Measurements from ENCODE around the gene SLC2A6. TPM values are rescaled to one million over a fixed set of nuclear protein-coding genes. Genes with fewer than 3 reads are reported as not detected.
A peak's percentile ranks its signal among the peaks of the same experiment; 100 is the strongest.

The SLC2A6 gene
- total and polyA plus RNA-seq, 2 donors from 2014 or later: 2.5 to 5.8 TPM

- intact Hi-C loops (cut with DNase I): no loop called here
- Histone ChIP-seq H3K27me3 (ENCODE audit: control insufficient read depth, insufficient read depth, low read length) (no peaks in the 10 kb centered on the region), H3K9ac (ENCODE audit: low read length in 3 of 3) (no peak overlapping the region), H3K4me3 (ENCODE audit: low read length in 3 of 3) (no peak overlapping the region), H3K4me1 (ENCODE audit: control insufficient read depth in 2 of 3, insufficient read depth in 2 of 3, low read depth in 1 of 3, low read length in 3 of 3) (no peaks in the 10 kb centered on the region), H3K36me3 (ENCODE audit: control insufficient read depth in 2 of 3, insufficient read depth in 3 of 3, low read length in 3 of 3) (no peaks in the 10 kb centered on the region), H3K9me3 (ENCODE audit: control insufficient read depth in 2 of 3, insufficient read depth in 1 of 3, low read length in 3 of 3) (no peaks in the 10 kb centered on the region), H3K27ac (ENCODE audit: low read depth in 2 of 2, low read length in 2 of 2) (no peak overlapping the region)
- DNase-seq (no peak), FAIRE-seq (no peak)
- no peak for TF ChIP-seq CTCF (IDR thresholded peaks at IDR 0.05; ENCODE audit: borderline replicate concordance, extremely low read depth, insufficient read depth)
Observed at GRCh38 chr9:133436681-133437080, 42.2 kb downstream of the SLC2A6 start.

GRCh38 chr9:133433351-133433843 is 45.5 kb downstream of the SLC2A6 start:
- no peak overlapping the region for H3K27ac ChIP-seq (ENCODE audit: low read depth in 2 of 2, low read length in 2 of 2)
- DNase-seq (no peak), FAIRE-seq (no peak)
- no peak overlapping the region for H3K9ac ChIP-seq (ENCODE audit: low read length in 3 of 3)
- no peak overlapping the region for H3K4me3 ChIP-seq (ENCODE audit: low read length in 3 of 3)
- H3K27me3 ChIP-seq (ENCODE audit: control insufficient read depth, insufficient read depth, low read length): no peaks in the 10 kb centered on the region
- no peak for TF ChIP-seq CTCF (IDR thresholded peaks at IDR 0.05; ENCODE audit: borderline replicate concordance, extremely low read depth, insufficient read depth)
- intact Hi-C loops (cut with DNase I): no loop called here
- H3K4me1 ChIP-seq (ENCODE audit: control insufficient read depth in 2 of 3, insufficient read depth in 2 of 3, low read depth in 1 of 3, low read length in 3 of 3): no peaks in the 10 kb centered on the region
- H3K36me3 ChIP-seq (ENCODE audit: control insufficient read depth in 2 of 3, insufficient read depth in 3 of 3, low read length in 3 of 3): no peaks in the 10 kb centered on the region
- H3K9me3 ChIP-seq (ENCODE audit: control insufficient read depth in 2 of 3, insufficient read depth in 1 of 3, low read length in 3 of 3): no peaks in the 10 kb centered on the region

GRCh38 chr9:133430244-133430643 is 48.7 kb downstream of the SLC2A6 start:
- intact Hi-C loops (cut with DNase I): no loop called here
- FAIRE-seq (no peak), DNase-seq (no peak)
- H3K36me3 ChIP-seq (ENCODE audit: control insufficient read depth in 2 of 3, insufficient read depth in 3 of 3, low read length in 3 of 3): no peaks in the 10 kb centered on the region
- H3K4me1 ChIP-seq (ENCODE audit: control insufficient read depth in 2 of 3, insufficient read depth in 2 of 3, low read depth in 1 of 3, low read length in 3 of 3): no peaks in the 10 kb centered on the region
- H3K9me3 ChIP-seq (ENCODE audit: control insufficient read depth in 2 of 3, insufficient read depth in 1 of 3, low read length in 3 of 3): no peaks in the 10 kb centered on the region
- TF ChIP-seq CTCF (IDR thresholded peaks at IDR 0.05; ENCODE audit: borderline replicate concordance, extremely low read depth, insufficient read depth): no peak
- no peak overlapping the region for H3K9ac ChIP-seq (ENCODE audit: low read length in 3 of 3)
- no peak overlapping the region for H3K27ac ChIP-seq (ENCODE audit: low read depth in 2 of 2, low read length in 2 of 2)
- H3K4me3 ChIP-seq (ENCODE audit: low read length in 3 of 3): no peak overlapping the region
- no peaks in the 10 kb centered on the region for H3K27me3 ChIP-seq (ENCODE audit: control insufficient read depth, insufficient read depth, low read length)

GRCh38 chr9:133429641-133430161 is 49.2 kb downstream of the SLC2A6 start:
- Histone ChIP-seq H3K4me3 (ENCODE audit: low read length in 3 of 3) (no peak overlapping the region), H3K9me3 (ENCODE audit: control insufficient read depth in 2 of 3, insufficient read depth in 1 of 3, low read length in 3 of 3) (no peaks in the 10 kb centered on the region), H3K27me3 (ENCODE audit: control insufficient read depth, insufficient read depth, low read length) (no peaks in the 10 kb centered on the region), H3K9ac (ENCODE audit: low read length in 3 of 3) (no peak overlapping the region), H3K4me1 (ENCODE audit: control insufficient read depth in 2 of 3, insufficient read depth in 2 of 3, low read depth in 1 of 3, low read length in 3 of 3) (no peaks in the 10 kb centered on the region), H3K27ac (ENCODE audit: low read depth in 2 of 2, low read length in 2 of 2) (no peak overlapping the region), H3K36me3 (ENCODE audit: control insufficient read depth in 2 of 3, insufficient read depth in 3 of 3, low read length in 3 of 3) (no peaks in the 10 kb centered on the region)
- peak in 3 of 5 donors; percentile 70 to 75 (median 71) for DNase-seq
- peak; percentile 30 for TF ChIP-seq CTCF (IDR thresholded peaks at IDR 0.05; ENCODE audit: borderline replicate concordance, extremely low read depth, insufficient read depth)
- intact Hi-C loops (cut with DNase I): no loop called here
- no peak for FAIRE-seq

Measured in kidney (tissue), 14 donors.